Measurements from ENCODE around the gene RGL4.
A peak's percentile ranks its signal among the peaks of the same experiment; 100 is the strongest.

RGL4 gene

GRCh38 chr22:23709107-23709506 lies 18.3 kb downstream of the RGL4 start:
- no CpG with 5 or more reads among the region's 2 CpGs for WGBS (ENCODE audit: extremely low coverage, insufficient coverage, insufficient read length)
- H3K4me1 ChIP-seq (ENCODE audit: control insufficient read depth in 1 of 2, insufficient read depth in 2 of 2, low read length in 2 of 2) = no peaks in the 10 kb centered on the region
- H4K91ac ChIP-seq (ENCODE audit: low read depth, low read length) = no peak overlapping the region
- H3K27ac ChIP-seq (ENCODE audit: low read depth, low read length) = no peak overlapping the region
- peak in 1 of 2 donors; percentile 18 for DNase-seq
- no peak overlapping the region for H3K4ac ChIP-seq (ENCODE audit: low read depth, low read length)
- no peak overlapping the region for H2AFZ ChIP-seq (ENCODE audit: insufficient read depth, low read length, poor library complexity)
- no peaks in the 10 kb centered on the region for H3K27me3 ChIP-seq (ENCODE audit: insufficient read depth, low read length)
- H3K36me3 ChIP-seq (ENCODE audit: control insufficient read depth in 1 of 2, insufficient read depth in 2 of 2, low read length in 2 of 2) = peaks cover 26 to 65% of the 10 kb centered on the region in 2 experiments
- no peaks in the 10 kb centered on the region for H3K79me1 ChIP-seq (ENCODE audit: low read length)
- H2BK12ac ChIP-seq (ENCODE audit: low read length) = no peak overlapping the region
- no peak overlapping the region for H3K9ac ChIP-seq (ENCODE audit: low read length)
- H3K14ac ChIP-seq (ENCODE audit: low read length) = no peak overlapping the region
- no peak overlapping the region for H2AK5ac ChIP-seq (ENCODE audit: low read length)
- no peak overlapping the region for H2BK5ac ChIP-seq (ENCODE audit: low read depth, low read length, poor library complexity)
- no peaks in the 10 kb centered on the region for H3K9me3 ChIP-seq (ENCODE audit: insufficient read depth, low read depth, low read length)
- no peak overlapping the region for H2BK120ac ChIP-seq (ENCODE audit: insufficient read depth, low read length, poor library complexity)
- no peak overlapping the region for H3K23ac ChIP-seq (ENCODE audit: low read length)
- H4K8ac ChIP-seq (ENCODE audit: low read depth, low read length) = no peak overlapping the region
- no peaks in the 10 kb centered on the region for H3K79me2 ChIP-seq (ENCODE audit: control insufficient read depth, insufficient read depth, low read length, poor library complexity)
- no peak overlapping the region for H3K4me2 ChIP-seq (ENCODE audit: low read length)
- no peak overlapping the region for H3K18ac ChIP-seq (ENCODE audit: low read length)
- H3K4me3 ChIP-seq (ENCODE audit: low read depth, low read length) = no peak overlapping the region
- no peak overlapping the region for H4K12ac ChIP-seq (ENCODE audit: low read depth, low read length)

- Histone ChIP-seq H3K27me3 (ENCODE audit: insufficient read depth, low read length) (no peaks in the 10 kb centered on the region), H3K9me3 (ENCODE audit: insufficient read depth, low read depth, low read length) (no peaks in the 10 kb centered on the region), H2AFZ (ENCODE audit: insufficient read depth, low read length, poor library complexity) (no peak overlapping the region), H4K8ac (ENCODE audit: low read depth, low read length) (no peak overlapping the region), H3K27ac (ENCODE audit: low read depth, low read length) (no peak overlapping the region), H2AK5ac (ENCODE audit: low read length) (no peak overlapping the region), H3K79me1 (ENCODE audit: low read length) (peaks cover 5% of the 10 kb centered on the region), H2BK5ac (ENCODE audit: low read depth, low read length, poor library complexity) (no peak overlapping the region), H2BK120ac (ENCODE audit: insufficient read depth, low read length, poor library complexity) (no peak overlapping the region), H4K91ac (ENCODE audit: low read depth, low read length) (no peak overlapping the region), H3K9ac (ENCODE audit: low read length) (no peak overlapping the region), H3K79me2 (ENCODE audit: control insufficient read depth, insufficient read depth, low read length, poor library complexity) (peaks cover 6% of the 10 kb centered on the region), H3K36me3 (ENCODE audit: control insufficient read depth in 1 of 2, insufficient read depth in 2 of 2, low read length in 2 of 2) (peaks cover 30 to 49% of the 10 kb centered on the region in 2 experiments), H3K14ac (ENCODE audit: low read length) (no peak overlapping the region), H3K4me2 (ENCODE audit: low read length) (no peak overlapping the region), H3K4me3 (ENCODE audit: low read depth, low read length) (no peak overlapping the region), H3K4ac (ENCODE audit: low read depth, low read length) (no peak overlapping the region), H4K12ac (ENCODE audit: low read depth, low read length) (no peak overlapping the region), H3K23ac (ENCODE audit: low read length) (no peak overlapping the region), H3K18ac (ENCODE audit: low read length) (no peak overlapping the region), H3K4me1 (ENCODE audit: control insufficient read depth in 1 of 2, insufficient read depth in 2 of 2, low read length in 2 of 2) (peaks cover 0 to 3% of the 10 kb centered on the region in 2 experiments), H2BK12ac (ENCODE audit: low read length) (no peak overlapping the region)
- no CpG with 5 or more reads among the region's 12 CpGs for WGBS (ENCODE audit: extremely low coverage, insufficient coverage, insufficient read length)
- no peak for DNase-seq
Measured at GRCh38 chr22:23712256-23712655, 21.4 kb downstream of the RGL4 start.

GRCh38 chr22:23713696-23714595 lies 23.1 kb downstream of the RGL4 start:
- H2BK12ac ChIP-seq (ENCODE audit: low read length) = no peak overlapping the region
- peaks cover 4 to 5% of the 10 kb centered on the region in 2 experiments for H3K4me1 ChIP-seq (ENCODE audit: control insufficient read depth in 1 of 2, insufficient read depth in 2 of 2, low read length in 2 of 2)
- no peak overlapping the region for H3K4ac ChIP-seq (ENCODE audit: low read depth, low read length)
- no peak overlapping the region for H3K4me3 ChIP-seq (ENCODE audit: low read depth, low read length)
- no peaks in the 10 kb centered on the region for H3K9me3 ChIP-seq (ENCODE audit: insufficient read depth, low read depth, low read length)
- no peak for DNase-seq
- no peak overlapping the region for H4K12ac ChIP-seq (ENCODE audit: low read depth, low read length)
- no peak overlapping the region for H2BK5ac ChIP-seq (ENCODE audit: low read depth, low read length, poor library complexity)
- no peak overlapping the region for H2BK120ac ChIP-seq (ENCODE audit: insufficient read depth, low read length, poor library complexity)
- H3K9ac ChIP-seq (ENCODE audit: low read length) = no peak overlapping the region
- H3K18ac ChIP-seq (ENCODE audit: low read length) = no peak overlapping the region
- WGBS (ENCODE audit: extremely low coverage, insufficient coverage, insufficient read length) = no CpG with 5 or more reads among the region's 28 CpGs
- peaks cover 24 to 41% of the 10 kb centered on the region in 2 experiments for H3K36me3 ChIP-seq (ENCODE audit: control insufficient read depth in 1 of 2, insufficient read depth in 2 of 2, low read length in 2 of 2)
- no peak overlapping the region for H3K23ac ChIP-seq (ENCODE audit: low read length)
- H2AFZ ChIP-seq (ENCODE audit: insufficient read depth, low read length, poor library complexity) = no peak overlapping the region
- H3K4me2 ChIP-seq (ENCODE audit: low read length) = no peak overlapping the region
- H4K91ac ChIP-seq (ENCODE audit: low read depth, low read length) = no peak overlapping the region
- H3K27me3 ChIP-seq (ENCODE audit: insufficient read depth, low read length) = no peaks in the 10 kb centered on the region
- H3K79me2 ChIP-seq (ENCODE audit: control insufficient read depth, insufficient read depth, low read length, poor library complexity) = peaks cover 6% of the 10 kb centered on the region
- H3K27ac ChIP-seq (ENCODE audit: low read depth, low read length) = no peak overlapping the region
- H4K8ac ChIP-seq (ENCODE audit: low read depth, low read length) = no peak overlapping the region
- no peak overlapping the region for H3K14ac ChIP-seq (ENCODE audit: low read length)
- H2AK5ac ChIP-seq (ENCODE audit: low read length) = no peak overlapping the region
- peaks cover 8% of the 10 kb centered on the region for H3K79me1 ChIP-seq (ENCODE audit: low read length)

- Histone ChIP-seq H2AFZ (ENCODE audit: insufficient read depth, low read length, poor library complexity) (no peak overlapping the region), H3K4me2 (ENCODE audit: low read length) (no peak overlapping the region), H3K27me3 (ENCODE audit: insufficient read depth, low read length) (no peaks in the 10 kb centered on the region), H3K4me3 (ENCODE audit: low read depth, low read length) (no peak overlapping the region), H3K14ac (ENCODE audit: low read length) (no peak overlapping the region), H3K9ac (ENCODE audit: low read length) (no peak overlapping the region), H3K9me3 (ENCODE audit: insufficient read depth, low read depth, low read length) (no peaks in the 10 kb centered on the region), H2BK5ac (ENCODE audit: low read depth, low read length, poor library complexity) (no peak overlapping the region), H2BK120ac (ENCODE audit: insufficient read depth, low read length, poor library complexity) (no peak overlapping the region), H3K23ac (ENCODE audit: low read length) (no peak overlapping the region), H3K18ac (ENCODE audit: low read length) (no peak overlapping the region), H3K4ac (ENCODE audit: low read depth, low read length) (no peak overlapping the region), H4K12ac (ENCODE audit: low read depth, low read length) (no peak overlapping the region), H3K27ac (ENCODE audit: low read depth, low read length) (no peak overlapping the region), H2AK5ac (ENCODE audit: low read length) (no peak overlapping the region), H2BK12ac (ENCODE audit: low read length) (no peak overlapping the region), H3K79me1 (ENCODE audit: low read length) (peaks cover 8% of the 10 kb centered on the region), H4K91ac (ENCODE audit: low read depth, low read length) (no peak overlapping the region), H3K36me3 (ENCODE audit: control insufficient read depth in 1 of 2, insufficient read depth in 2 of 2, low read length in 2 of 2) (peaks cover 22 to 36% of the 10 kb centered on the region in 2 experiments), H4K8ac (ENCODE audit: low read depth, low read length) (no peak overlapping the region), H3K79me2 (ENCODE audit: control insufficient read depth, insufficient read depth, low read length, poor library complexity) (peaks cover 6% of the 10 kb centered on the region), H3K4me1 (ENCODE audit: control insufficient read depth in 1 of 2, insufficient read depth in 2 of 2, low read length in 2 of 2) (peaks cover 4 to 5% of the 10 kb centered on the region in 2 experiments)
- WGBS (ENCODE audit: extremely low coverage, insufficient coverage, insufficient read length) = no CpG with 5 or more reads among the region's 23 CpGs
- no peak for DNase-seq
Measured at GRCh38 chr22:23714596-23715578, 24.1 kb downstream of the RGL4 start.

Data from trophoblast cell (in vitro differentiated cells and primary cell).